Psoas muscle (tissue), 8 donors: ENCODE data around the gene NPEPL1. TPM values are rescaled to one million over a fixed set of nuclear protein-coding genes. Genes with fewer than 3 reads are reported as not detected.

ENCODE experiments used
- ATAC-seq, 4 donors: fragments of 200-7000 bp; cut with Tn5 transposase; one replicate each; pipeline ENCODE4 v1.9.1; 2020; ENCODE audit warnings: moderate library complexity in 3 of 4, mild to moderate bottlenecking in 2 of 4
- DNase-seq, 2 donors: peaks; one replicate each; pipeline ENCODE4 v3.0.0-alpha.2; 2020
- H3K27ac ChIP-seq: fragments of 200-600 bp; one replicate; pipeline ENCODE4 v1.8.0; 2022
- H3K27me3 ChIP-seq, 3 donors: fragments of 200-600 bp in 1 of 3; one replicate each; pipeline versions ENCODE4 v1.6.1 to v1.8.0; 2013 to 2022; ENCODE audit warnings: low read length in 2 of 3, mild to moderate bottlenecking in 2 of 3, moderate library complexity in 1 of 3; ENCODE audit not compliant: insufficient read depth in 3 of 3
- H3K36me3 ChIP-seq, 2 donors: fragments of 200-600 bp in 1 of 2; one replicate each; pipeline versions ENCODE4 v1.6.1 to v1.8.0; 2013 to 2022; ENCODE audit warnings: low read depth in 1 of 2, mild to moderate bottlenecking in 1 of 2, moderate library complexity in 1 of 2; ENCODE audit not compliant: insufficient read depth in 1 of 2
- H3K4me1 ChIP-seq: fragments of 200-600 bp; one replicate; pipeline ENCODE4 v1.8.0; 2022
- H3K4me3 ChIP-seq: fragments of 200-600 bp; one replicate; pipeline ENCODE4 v1.8.0; 2022; ENCODE audit warnings: mild to moderate bottlenecking
- H3K9me3 ChIP-seq: fragments of 200-600 bp; one replicate; pipeline ENCODE4 v1.8.0; 2022
- CTCF ChIP-seq: fragments of 200-600 bp; IDR thresholded peaks from one replicate; pipeline ENCODE4 v1.8.0; 2022; ENCODE audit warnings: antibody characterized with exemption
- WGBS, 3 donors: extraction: QIAGEN DNeasy Blood & Tissue Kit; methylation state at CpG; one replicate each; pipeline versions ENCODE4 v1.1.6 to v1.1.7; 2013; 5-methylcytosine and 5-hydroxymethylcytosine counted together
- intact Hi-C, 2 donors: fragments of 100-400 bp; cut with DNase I; formaldehyde crosslinking; loops; one replicate each; pipeline versions ENCODE4 v1.11.0 to v1.14.2; 2022
- polyA plus RNA-seq, 3 donors: library from polyadenylated mRNA; stranded (reverse); fragments of 200-250 nt; gene quantifications; one replicate each; pipeline ENCODE4 v1.2.3, GENCODE V29; 2013
- total RNA-seq, 4 donors: library from RNA; stranded (reverse); fragmentation: NEBNext Ultra II Directional in 2 of 4; extraction: Animal tissue kit (Norgen Biotek cat#: 25700) in 2 of 4; gene quantifications; one replicate each; pipeline versions ENCODE4 v1.2.1 to v1.2.4, GENCODE V29; 2021 to 2023
- donor health status: healthy with polysubstance abuse.
- donor health status: DM: no; HTN: no; CAD: no; lungs with moderate emphysema.
- donor health status: Bipolar disorder and iron deficiency.
- donor health status: healthy.
- donor health status: DM: yes; HTN: yes; CAD: no.
- donor health status: DM: no; HTN: no; CAD: no.
- donor health status: DM: no; HTN: no; CAD: no.
- donor health status: DM: yes; HTN: yes; CAD: no.

NPEPL1 gene
- total and polyA plus RNA-seq, 7 donors, result 18.4 to 52.3 (median 36.0) TPM

GRCh38 chr20:58752565-58752964 is 60.0 kb downstream of the NPEPL1 start:
- intact Hi-C loops, result no loop called here
- Histone ChIP-seq H3K27me3 (peaks cover 0 to 32% (median 0%) of the 10 kb centered on the region in 3 donors), H3K4me1 (no peaks in the 10 kb centered on the region), H3K9me3 (no peaks in the 10 kb centered on the region), H3K27ac (no peak overlapping the region), H3K36me3 (no peaks in the 10 kb centered on the region), H3K4me3 (no peak overlapping the region)
- 88 to 90% (median 89%) methylated on average over 6 of the region's 6 CpGs for WGBS, 3 donors
- TF ChIP-seq CTCF, result no peak
- DNase-seq (no peak), ATAC-seq (no peak)

- intact Hi-C loops, result no loop called here
- DNase-seq, result no peak
These were observed 60.8 kb downstream of the NPEPL1 start for GRCh38 chr20:58753267-58753921.

DNA sequence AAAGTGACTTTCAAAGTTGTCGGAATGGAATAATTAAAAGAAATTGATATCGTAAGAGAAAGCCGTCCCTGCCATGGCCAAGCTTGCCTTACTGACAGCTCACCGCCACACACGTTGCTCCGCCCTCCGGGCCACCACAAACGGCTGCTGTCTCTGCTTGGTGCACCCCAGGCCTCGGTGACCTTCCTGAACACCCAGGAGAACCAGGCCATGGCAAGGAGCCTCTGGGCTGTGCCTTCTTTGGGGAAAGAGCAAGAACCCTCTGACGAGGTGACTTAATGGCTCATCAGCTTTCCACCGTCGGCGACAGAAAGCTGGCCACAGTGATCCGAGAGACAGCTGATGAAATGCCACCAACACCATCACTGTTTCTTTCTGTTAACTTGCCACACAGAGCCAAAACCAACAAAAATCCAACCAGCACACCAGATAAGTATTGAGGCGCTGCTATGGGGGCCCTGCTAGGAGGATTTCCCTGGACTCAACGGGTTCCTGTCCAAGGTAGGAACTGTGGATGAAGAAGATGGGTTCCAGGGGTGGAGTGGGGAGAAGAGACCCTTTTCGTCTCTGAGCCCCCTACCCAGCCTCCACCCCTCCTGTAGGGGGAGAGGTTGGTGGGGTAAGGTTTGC is 61.4 kb downstream of the NPEPL1 start:
- no peaks in the 10 kb centered on the region for H3K4me1 ChIP-seq
- TF ChIP-seq CTCF, result no peak
- intact Hi-C loops, result no loop called here
- peaks cover 0 to 21% (median 0%) of the 10 kb centered on the region in 3 donors for H3K27me3 ChIP-seq
- H3K36me3 ChIP-seq, result no peaks in the 10 kb centered on the region
- WGBS, 3 donors, result 73 to 78% (median 75%) methylated on average over 17 of the region's 17 CpGs
- H3K9me3 ChIP-seq, result no peaks in the 10 kb centered on the region
- no peak for ATAC-seq
- DNase-seq, result no peak
- H3K27ac ChIP-seq, result no peak overlapping the region
- no peak overlapping the region for H3K4me3 ChIP-seq

More at GRCh38 chr20:58753267-58753921, 60.8 kb downstream of the NPEPL1 start:
- no peaks in the 10 kb centered on the region for H3K4me1 ChIP-seq
- TF ChIP-seq CTCF, result no peak
- ATAC-seq, result no peak
- peaks cover 0 to 25% (median 0%) of the 10 kb centered on the region in 3 donors for H3K27me3 ChIP-seq
- 74 to 77% (median 74%) methylated on average over 14 of the region's 14 CpGs for WGBS, 3 donors
- H3K4me3 ChIP-seq, result no peak overlapping the region
- no peaks in the 10 kb centered on the region for H3K9me3 ChIP-seq
- H3K27ac ChIP-seq, result no peak overlapping the region
- no peaks in the 10 kb centered on the region for H3K36me3 ChIP-seq

DNA sequence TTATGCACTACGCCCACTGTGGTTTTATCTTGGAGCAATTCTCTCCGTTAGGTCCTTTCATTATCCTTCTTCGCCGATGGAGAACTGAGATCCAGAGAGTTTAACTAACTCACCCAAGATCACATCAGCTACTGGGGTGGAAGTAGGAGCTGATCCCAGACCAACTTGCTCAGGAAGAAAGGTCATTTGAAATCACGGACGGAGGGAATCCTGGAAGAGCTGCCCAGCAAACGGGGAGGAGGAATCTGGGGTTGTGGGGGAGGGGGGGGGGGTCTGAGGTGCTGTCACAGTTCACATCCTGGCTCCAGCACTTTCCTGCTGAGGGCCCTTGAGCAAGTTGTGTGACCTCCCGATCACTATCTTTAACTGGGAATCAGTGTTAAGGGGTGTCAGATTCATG is 62.0 kb downstream of the NPEPL1 start:
- no peak overlapping the region for H3K4me3 ChIP-seq
- no peak overlapping the region for H3K27ac ChIP-seq
- no peaks in the 10 kb centered on the region for H3K36me3 ChIP-seq
- 70 to 81% (median 79%) methylated on average over 8 of the region's 8 CpGs for WGBS, 3 donors
- no peaks in the 10 kb centered on the region for H3K9me3 ChIP-seq
- intact Hi-C loops, result no loop called here
- no peak for TF ChIP-seq CTCF
- ATAC-seq, result no peak
- H3K4me1 ChIP-seq, result no peaks in the 10 kb centered on the region
- H3K27me3 ChIP-seq, result peaks cover 0 to 25% (median 0%) of the 10 kb centered on the region in 3 donors
- no peak for DNase-seq
